GM06990 (cell line): Measurements from ENCODE around the gene CARS1.

Experiments
- DNase-seq: peaks from one replicate; pipeline ENCODE4 v3.0.0-alpha.2; 2011; ENCODE audit not compliant: insufficient read length; ENCODE audit errors: extremely low read depth
- H3K27me3 ChIP-seq: replicated peaks from 2 replicates; pipeline ENCODE4 v1.6.0; 2011; ENCODE audit warnings: low read length; ENCODE audit not compliant: control insufficient read depth, insufficient read depth
- H3K36me3 ChIP-seq: 2 replicates; pipeline ENCODE4 v1.5.1; 2011; ENCODE audit warnings: low read length; ENCODE audit not compliant: control insufficient read depth, insufficient read depth
- H3K4me3 ChIP-seq: replicated peaks from 2 replicates; pipeline ENCODE4 v1.5.1; 2011; ENCODE audit warnings: low read depth, mild to moderate bottlenecking, control low read depth, low read length
- CTCF ChIP-seq: IDR thresholded peaks from 2 replicates; pipeline ENCODE4 v1.5.1; 2011; ENCODE audit warnings: low read length, control low read depth, mild to moderate bottlenecking, inconsistent platforms; ENCODE audit not compliant: insufficient read depth, poor library complexity, severe bottlenecking

CARS1 gene

GRCh38 chr11:3008746-3009336 is 48.4 kb downstream of the CARS1 start:
- no peak overlapping the region for H3K4me3 ChIP-seq
- no peaks in the 10 kb centered on the region for H3K27me3 ChIP-seq
- TF ChIP-seq CTCF, result no peak
- peaks cover 44% of the 10 kb centered on the region for H3K36me3 ChIP-seq
- no peak for DNase-seq

DNA sequence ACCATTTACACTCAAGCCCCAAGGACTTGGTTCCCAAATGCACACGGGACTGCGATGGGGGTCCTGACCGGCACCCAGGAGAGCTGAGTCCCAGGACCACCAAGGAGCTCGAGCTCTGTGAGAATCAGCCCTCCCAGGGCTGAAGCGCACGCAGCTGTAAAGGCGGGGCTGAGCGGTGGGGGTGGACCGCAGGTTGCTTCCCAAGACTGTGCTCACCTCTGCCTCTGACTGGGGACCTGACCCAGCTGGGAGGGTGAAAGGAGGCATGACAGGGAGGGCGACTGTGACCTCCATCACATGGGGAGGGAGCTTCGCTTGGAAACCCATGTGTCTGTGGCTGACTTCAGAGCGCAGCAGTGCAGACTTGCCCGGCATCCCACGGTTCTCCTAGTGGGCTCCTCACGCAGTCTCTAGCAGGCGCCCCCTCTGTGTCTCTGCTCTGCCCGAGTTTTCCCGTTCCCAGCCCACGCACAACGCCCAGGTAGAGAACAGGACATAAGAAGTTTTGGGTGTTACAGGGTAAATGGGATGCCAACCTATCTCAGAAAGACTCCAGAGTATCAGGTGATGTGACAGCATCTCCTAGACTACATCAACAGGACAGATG is 49.7 kb downstream of the CARS1 start:
- no peak overlapping the region for H3K4me3 ChIP-seq
- DNase-seq, result no peak
- TF ChIP-seq CTCF, result no peak
- no peaks in the 10 kb centered on the region for H3K27me3 ChIP-seq
- H3K36me3 ChIP-seq, result peaks cover 50% of the 10 kb centered on the region

DNA sequence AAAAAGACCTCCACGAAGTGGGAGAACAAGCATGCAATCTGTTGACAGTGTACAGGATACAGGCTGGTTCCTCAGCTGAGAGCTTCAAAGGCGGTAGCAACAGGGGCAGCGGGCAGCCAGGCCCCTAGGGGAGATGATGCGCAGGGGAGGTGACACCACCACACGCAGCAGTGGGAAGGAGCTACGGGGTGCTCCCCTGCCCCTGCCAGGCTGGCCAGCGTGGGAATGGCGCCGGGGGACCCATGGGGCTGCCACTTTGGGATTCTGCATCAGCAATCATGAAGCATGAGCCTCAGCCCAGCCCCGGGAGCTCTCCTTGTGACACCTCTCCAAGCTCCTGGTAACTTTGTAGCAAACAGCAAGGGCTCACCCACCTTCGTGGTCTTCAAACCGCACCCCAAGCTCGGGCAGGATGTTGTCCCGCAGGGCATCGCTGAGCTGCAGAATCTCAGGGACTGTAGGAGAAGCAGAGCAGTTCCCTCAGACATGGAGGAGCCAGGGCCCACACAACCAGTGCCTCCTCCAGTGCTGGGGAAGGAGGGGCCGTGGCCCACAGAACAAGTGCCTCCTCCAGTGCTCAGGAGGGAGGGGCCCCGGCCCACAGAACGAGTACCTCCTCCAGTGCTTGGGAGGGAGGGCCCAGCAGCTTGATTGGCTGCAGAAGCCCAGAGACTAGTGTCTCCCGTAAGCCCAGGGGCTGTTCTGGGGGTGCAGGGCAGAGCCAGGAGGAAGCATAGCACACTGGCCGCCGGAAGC is 50.5 kb downstream of the CARS1 start:
- TF ChIP-seq CTCF, result no peak
- H3K36me3 ChIP-seq, result peaks cover 46% of the 10 kb centered on the region
- no peak for DNase-seq

GRCh38 chr11:3004481-3004880 is 52.7 kb downstream of the CARS1 start:
- no peak for TF ChIP-seq CTCF
- no peaks in the 10 kb centered on the region for H3K27me3 ChIP-seq
- H3K36me3 ChIP-seq, result peaks cover 44% of the 10 kb centered on the region
- no peak for DNase-seq
- no peak overlapping the region for H3K4me3 ChIP-seq

More for the DNA sequence above, 50.5 kb downstream of the CARS1 start:
- H3K4me3 ChIP-seq, result no peak overlapping the region
- no peaks in the 10 kb centered on the region for H3K27me3 ChIP-seq

GRCh38 chr11:3003396-3004231 is 53.6 kb downstream of the CARS1 start:
- no peak for DNase-seq
- Histone ChIP-seq H3K4me3 (no peak overlapping the region), H3K27me3 (no peaks in the 10 kb centered on the region), H3K36me3 (peaks cover 44% of the 10 kb centered on the region)
- no peak for TF ChIP-seq CTCF
